AG04450 (cell line): ENCODE results near the gene CYRIA. TPM values are rescaled to one million over a fixed set of nuclear protein-coding genes. Genes with fewer than 3 reads are reported as not detected.

ENCODE experiments used
- CTCF ChIA-PET: fragments of 300-600, 350-600 bp; formaldehyde crosslinking; extraction: SDS; loops from one replicate; lab custom pipeline; 2022; ENCODE audit warnings: antibody characterized with exemption, inconsistent platforms; lab: Charles Lee
- POLR2A ChIA-PET: fragments of 350-600 bp; formaldehyde crosslinking; extraction: SDS; loops from one replicate; lab custom pipeline; 2021; ENCODE audit warnings: antibody characterized with exemption, inconsistent platforms; lab: Yijun Ruan, JAX
- DNase-seq: peaks from one replicate; pipeline ENCODE4 v3.0.0-alpha.2; 2011; ENCODE audit warnings: low read depth, low spot score
- H3K27ac ChIP-seq: one replicate; pipeline ENCODE4 v1.5.1; 2012; ENCODE audit warnings: low read depth, low read length, control low read depth
- H3K27me3 ChIP-seq: one replicate; pipeline ENCODE4 v1.6.0; 2012; ENCODE audit warnings: low read length; ENCODE audit not compliant: control insufficient read depth, insufficient read depth
- H3K4me3 ChIP-seq: 2 replicates; pipeline ENCODE4 v1.5.1; 2011; ENCODE audit warnings: mild to moderate bottlenecking, low read depth, low read length, control low read depth
- H3K9me3 ChIP-seq: 2 replicates; pipeline ENCODE4 v1.5.1; 2012; ENCODE audit warnings: low read length; ENCODE audit not compliant: control insufficient read depth, insufficient read depth
- polyA minus RNA-seq: library from RNA; depleted of rRNA, polyadenylated mRNA; stranded (reverse); fragments of >200 nt; gene quantifications from 2 replicates; pipeline ENCODE4 v1.2.3, GENCODE V29; 2011; rRNA and poly(A)+ RNA removed
- polyA plus RNA-seq: library from polyadenylated mRNA; depleted of rRNA; stranded (reverse); fragments of >200 nt; gene quantifications from 2 replicates; pipeline ENCODE4 v1.2.3, GENCODE V29; 2011; rRNA removed
- TF ChIP-seq, protein P1 (sequence below): IDR thresholded peaks from 2 replicates; pipeline ENCODE4 v1.5.1; 2011; ENCODE audit warnings: low read depth, low read length, control low read depth, inconsistent platforms

CYRIA gene
- polyA plus RNA-seq = 3.7 TPM in 2 replicates
- polyA minus RNA-seq = 1.9 and 2.8 TPM in 2 replicates

DNA sequence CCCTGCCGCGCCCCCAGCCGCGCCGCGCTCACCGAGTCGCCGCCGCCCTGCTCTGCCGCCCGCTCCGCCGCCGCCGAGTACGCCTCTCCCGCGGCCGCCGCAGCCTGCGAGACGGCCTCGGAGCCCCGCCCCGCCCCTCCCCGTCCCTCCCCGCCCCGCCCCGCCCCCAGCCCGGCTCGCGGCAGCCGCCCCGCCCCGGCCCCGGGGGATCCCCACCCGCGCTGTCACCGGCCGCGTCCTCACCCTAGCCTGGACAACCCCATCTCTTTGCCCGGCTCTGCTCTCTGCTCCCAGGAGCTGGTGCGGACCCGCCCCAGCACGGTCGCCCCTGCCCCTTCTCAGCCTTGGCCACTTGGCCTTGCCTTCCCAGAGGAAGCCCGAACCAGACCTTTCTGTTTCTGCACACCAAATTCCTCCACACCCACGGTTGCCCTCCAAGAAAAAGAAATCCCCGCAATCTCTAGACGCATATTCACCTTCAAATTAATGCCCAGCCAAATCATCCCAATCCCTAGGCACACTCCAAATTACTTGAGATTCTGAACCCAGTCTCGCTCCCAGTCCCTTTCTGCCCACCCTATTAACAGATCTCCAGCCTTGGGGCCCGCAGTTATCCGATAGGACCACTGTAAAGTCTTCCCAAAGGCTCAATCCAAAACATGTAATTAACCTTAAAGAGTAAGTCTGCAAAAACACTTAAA is at the start of gene CYRIA:
Gene CYRIA, minus strand, starts transcription at position 87 of the 701 bp plus-strand sequence. CDS start 77,715 bp downstream, outside the sequence.
- peak within 1 kb of the TSS; percentile 61 for H3K27ac ChIP-seq
- ChIA-PET POLR2A (no interaction called here), CTCF (interaction anchor here (1.6 to 3.0 kb wide), 2 partner anchors 91 kb away, joined by 7 read pairs; no protein-coding TSS in a partner anchor)
- TF ChIP-seq, protein P1, sequence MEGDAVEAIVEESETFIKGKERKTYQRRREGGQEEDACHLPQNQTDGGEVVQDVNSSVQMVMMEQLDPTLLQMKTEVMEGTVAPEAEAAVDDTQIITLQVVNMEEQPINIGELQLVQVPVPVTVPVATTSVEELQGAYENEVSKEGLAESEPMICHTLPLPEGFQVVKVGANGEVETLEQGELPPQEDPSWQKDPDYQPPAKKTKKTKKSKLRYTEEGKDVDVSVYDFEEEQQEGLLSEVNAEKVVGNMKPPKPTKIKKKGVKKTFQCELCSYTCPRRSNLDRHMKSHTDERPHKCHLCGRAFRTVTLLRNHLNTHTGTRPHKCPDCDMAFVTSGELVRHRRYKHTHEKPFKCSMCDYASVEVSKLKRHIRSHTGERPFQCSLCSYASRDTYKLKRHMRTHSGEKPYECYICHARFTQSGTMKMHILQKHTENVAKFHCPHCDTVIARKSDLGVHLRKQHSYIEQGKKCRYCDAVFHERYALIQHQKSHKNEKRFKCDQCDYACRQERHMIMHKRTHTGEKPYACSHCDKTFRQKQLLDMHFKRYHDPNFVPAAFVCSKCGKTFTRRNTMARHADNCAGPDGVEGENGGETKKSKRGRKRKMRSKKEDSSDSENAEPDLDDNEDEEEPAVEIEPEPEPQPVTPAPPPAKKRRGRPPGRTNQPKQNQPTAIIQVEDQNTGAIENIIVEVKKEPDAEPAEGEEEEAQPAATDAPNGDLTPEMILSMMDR = no peak
- H3K27me3 ChIP-seq = peaks cover 13% of the 10 kb centered on the region
- H3K9me3 ChIP-seq = no peaks in the 10 kb centered on the region
- no peak for DNase-seq
- H3K4me3 ChIP-seq = peak within 1 kb of the TSS; percentile 62

DNA sequence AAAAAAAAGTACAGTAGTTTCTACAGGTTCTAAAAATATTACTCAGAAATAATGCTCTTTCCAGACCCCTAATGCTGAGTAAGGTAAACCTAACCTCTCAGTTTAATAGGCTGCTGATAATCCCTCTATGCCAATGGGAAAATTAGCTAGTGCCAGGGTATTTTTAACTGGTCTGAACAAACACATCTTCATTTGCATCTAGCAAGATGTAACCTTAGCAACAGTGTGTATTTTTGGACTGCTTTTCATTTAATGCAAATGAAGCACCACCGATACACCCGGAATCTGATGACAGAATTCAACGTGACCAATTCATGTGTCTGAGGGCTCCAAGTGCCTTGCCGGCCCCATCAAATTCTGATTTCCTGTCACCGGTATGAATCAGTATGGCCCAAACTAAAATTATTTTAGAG is 47.4 kb upstream of the CYRIA start:
- CTCF ChIA-PET = interaction anchor here (1.8 kb wide), 1 partner anchor 105 kb away, joined by 4 read pairs; no protein-coding TSS in a partner anchor

GRCh38 chr2:16709769-16710168 is 44.1 kb upstream of the CYRIA start:
- DNase-seq = no peak
- CTCF ChIA-PET = no interaction called here
- no peaks in the 10 kb centered on the region for H3K27me3 ChIP-seq

More for the DNA sequence above, 47.4 kb upstream of the CYRIA start:
- TF ChIP-seq, protein P1 = no peak
- POLR2A ChIA-PET = no interaction called here
- DNase-seq = no peak
- no peak overlapping the region for H3K27ac ChIP-seq
- H3K27me3 ChIP-seq = no peaks in the 10 kb centered on the region
- H3K9me3 ChIP-seq = no peaks in the 10 kb centered on the region
- no peak overlapping the region for H3K4me3 ChIP-seq

GRCh38 chr2:16708173-16708572 is 42.5 kb upstream of the CYRIA start:
- CTCF ChIA-PET = interaction anchor here (0.6 kb wide), 1 partner anchor 1059 kb away, joined by 3 read pairs; no protein-coding TSS in a partner anchor
- H3K27me3 ChIP-seq = no peaks in the 10 kb centered on the region
- H3K9me3 ChIP-seq = no peaks in the 10 kb centered on the region
- H3K4me3 ChIP-seq = no peak overlapping the region
- DNase-seq = no peak
- POLR2A ChIA-PET = no interaction called here
- no peak overlapping the region for H3K27ac ChIP-seq
- TF ChIP-seq, protein P1 = no peak

More at GRCh38 chr2:16709769-16710168, 44.1 kb upstream of the CYRIA start:
- Histone ChIP-seq H3K9me3 (no peaks in the 10 kb centered on the region), H3K4me3 (no peak overlapping the region), H3K27ac (no peak overlapping the region)
- TF ChIP-seq, protein P1 = no peak
- POLR2A ChIA-PET = no interaction called here

GRCh38 chr2:16707014-16707623 is 41.5 kb upstream of the CYRIA start:
- DNase-seq = no peak
- TF ChIP-seq, protein P1 = no peak
- CTCF ChIA-PET = no interaction called here
- Histone ChIP-seq H3K27ac (no peak overlapping the region), H3K4me3 (no peak overlapping the region), H3K27me3 (no peaks in the 10 kb centered on the region), H3K9me3 (no peaks in the 10 kb centered on the region)
- POLR2A ChIA-PET = no interaction called here
